HEK293T (cell line): ENCODE results near the gene MAGI2.

Experiments
- CTCF ChIA-PET: fragments of 350-600 bp; formaldehyde crosslinking; extraction: SDS; loops from one replicate; lab custom pipeline; 2021; ENCODE audit warnings: antibody characterized with exemption, inconsistent platforms; lab: Yijun Ruan, JAX
- POLR2A ChIA-PET: fragments of 350-600 bp; formaldehyde crosslinking; extraction: SDS; loops from one replicate; lab custom pipeline; 2020; ENCODE audit warnings: antibody characterized with exemption, inconsistent platforms; lab: Yijun Ruan, JAX
- DNase-seq: peaks from one replicate; pipeline ENCODE4 v3.0.0; 2012; ENCODE audit warnings: mixed read lengths; ENCODE audit errors: extremely low spot score
- ARNT ChIP-seq: fragments of 450-650 bp; IDR thresholded peaks from 2 replicates; pipeline ENCODE4 v1.6.1; 2017; ENCODE audit warnings: mild to moderate bottlenecking
- BHLHE40 ChIP-seq: fragments of 450-650 bp; IDR thresholded peaks from 2 replicates; pipeline ENCODE4 v1.6.1; 2016; ENCODE audit warnings: mild to moderate bottlenecking, moderate library complexity, borderline replicate concordance
- CTBP1 ChIP-seq: fragments of 450-650 bp; IDR thresholded peaks from 2 replicates; pipeline ENCODE4 v1.6.1; 2016; ENCODE audit warnings: borderline replicate concordance
- ELF4 ChIP-seq: fragments of 450-650 bp; IDR thresholded peaks from 2 replicates; pipeline ENCODE4 v1.6.1; 2017; ENCODE audit warnings: antibody characterized with exemption
- FOXA1 ChIP-seq: fragments of 450-650 bp; IDR thresholded peaks from 2 replicates; pipeline ENCODE4 v1.6.1; 2016; ENCODE audit warnings: mild to moderate bottlenecking
- FOXK2 ChIP-seq: fragments of 450-650 bp; IDR thresholded peaks from 2 replicates; pipeline ENCODE4 v1.6.1; 2016; ENCODE audit warnings: mild to moderate bottlenecking
- FOXM1 ChIP-seq: fragments of 450-650 bp; IDR thresholded peaks from 2 replicates; pipeline ENCODE4 v1.6.1; 2017; ENCODE audit warnings: mild to moderate bottlenecking, borderline replicate concordance
- HDGF ChIP-seq: fragments of 450-650 bp; IDR thresholded peaks from 2 replicates; pipeline ENCODE4 v1.6.1; 2017; ENCODE audit warnings: antibody characterized with exemption, borderline replicate concordance
- L3MBTL2 ChIP-seq: fragments of 450-650 bp; conservative IDR thresholded peaks from 2 replicates; pipeline ENCODE4 v1.6.1; 2016; ENCODE audit warnings: mild to moderate bottlenecking
- LEF1 ChIP-seq: fragments of 450-650 bp; IDR thresholded peaks from 2 replicates; pipeline ENCODE4 v1.6.1; 2017; ENCODE audit warnings: mild to moderate bottlenecking, borderline replicate concordance
- NFRKB ChIP-seq: fragments of 450-650 bp; IDR thresholded peaks from 2 replicates; pipeline ENCODE4 v1.6.1; 2016; ENCODE audit warnings: mild to moderate bottlenecking, moderate library complexity
- SP1 ChIP-seq: fragments of 450-650 bp; IDR thresholded peaks from 2 replicates; pipeline ENCODE4 v1.6.1; 2017
- SUZ12 ChIP-seq: fragments of 450-650 bp; IDR thresholded peaks from 2 replicates; pipeline ENCODE4 v1.6.1; 2016; ENCODE audit warnings: mild to moderate bottlenecking
- TARDBP ChIP-seq: fragments of 450-650 bp; IDR thresholded peaks from 2 replicates; pipeline ENCODE4 v1.6.1; 2016
- ZNF384 ChIP-seq: fragments of 450-650 bp; IDR thresholded peaks from 2 replicates; pipeline ENCODE4 v1.6.1; 2016
- TF ChIP-seq, protein P1 (sequence below): fragments of 450-650 bp; IDR thresholded peaks from 2 replicates; pipeline ENCODE4 v1.6.1; 2016

Gene MAGI2

DNA sequence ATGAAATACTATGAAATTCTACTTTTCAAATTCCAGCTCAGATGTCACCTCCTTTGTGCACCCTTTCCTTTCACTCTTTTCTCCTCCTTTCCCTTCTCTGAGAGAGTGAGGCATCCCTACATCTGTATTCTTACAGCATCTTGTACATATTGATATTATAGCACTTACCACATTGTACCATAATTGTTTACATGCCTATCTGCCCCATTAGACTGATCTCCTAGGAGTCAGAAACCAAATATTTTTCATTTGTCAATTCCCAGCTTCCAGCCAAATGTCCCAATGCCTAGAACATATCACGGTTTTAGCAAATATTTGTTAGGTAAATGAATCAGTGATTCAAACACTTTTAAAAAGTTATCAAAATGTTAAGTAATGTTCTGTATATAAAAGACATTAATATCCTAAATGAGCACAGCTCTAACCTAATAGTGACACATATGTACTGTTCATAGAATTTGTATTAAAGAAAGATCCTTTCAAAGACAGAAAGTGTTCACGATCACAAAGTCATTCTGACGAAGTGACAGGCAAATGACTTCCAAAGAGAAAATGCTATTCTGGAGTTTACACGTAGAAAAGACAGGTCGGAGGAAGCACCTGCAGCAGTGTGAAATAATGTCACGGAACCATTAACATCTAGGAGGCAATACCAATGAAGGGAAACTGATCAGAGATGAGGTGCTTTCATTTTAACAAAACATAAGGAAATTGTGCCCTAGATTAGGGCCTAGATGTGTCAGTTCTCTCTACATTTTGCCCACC is 774.2 kb downstream of the MAGI2 start:
- no peak for DNase-seq
- CTCF ChIA-PET = no interaction called here
- TF ChIP-seq FOXK2 = no peak
- TF ChIP-seq BHLHE40 = no peak
- TF ChIP-seq ARNT = no peak
- TF ChIP-seq ZNF384 = no peak
- TF ChIP-seq, protein P1, sequence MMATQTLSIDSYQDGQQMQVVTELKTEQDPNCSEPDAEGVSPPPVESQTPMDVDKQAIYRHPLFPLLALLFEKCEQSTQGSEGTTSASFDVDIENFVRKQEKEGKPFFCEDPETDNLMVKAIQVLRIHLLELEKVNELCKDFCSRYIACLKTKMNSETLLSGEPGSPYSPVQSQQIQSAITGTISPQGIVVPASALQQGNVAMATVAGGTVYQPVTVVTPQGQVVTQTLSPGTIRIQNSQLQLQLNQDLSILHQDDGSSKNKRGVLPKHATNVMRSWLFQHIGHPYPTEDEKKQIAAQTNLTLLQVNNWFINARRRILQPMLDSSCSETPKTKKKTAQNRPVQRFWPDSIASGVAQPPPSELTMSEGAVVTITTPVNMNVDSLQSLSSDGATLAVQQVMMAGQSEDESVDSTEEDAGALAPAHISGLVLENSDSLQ = no peak
- TF ChIP-seq SUZ12 = no peak
- TF ChIP-seq ELF4 = no peak
- no peak for TF ChIP-seq CTBP1
- TF ChIP-seq SP1 = no peak
- TF ChIP-seq TARDBP = no peak
- TF ChIP-seq HDGF = no peak
- no peak for TF ChIP-seq FOXM1
- TF ChIP-seq FOXA1 = no peak
- TF ChIP-seq L3MBTL2 = no peak
- no peak for TF ChIP-seq LEF1
- TF ChIP-seq NFRKB = no peak
- POLR2A ChIA-PET = no interaction called here

DNA sequence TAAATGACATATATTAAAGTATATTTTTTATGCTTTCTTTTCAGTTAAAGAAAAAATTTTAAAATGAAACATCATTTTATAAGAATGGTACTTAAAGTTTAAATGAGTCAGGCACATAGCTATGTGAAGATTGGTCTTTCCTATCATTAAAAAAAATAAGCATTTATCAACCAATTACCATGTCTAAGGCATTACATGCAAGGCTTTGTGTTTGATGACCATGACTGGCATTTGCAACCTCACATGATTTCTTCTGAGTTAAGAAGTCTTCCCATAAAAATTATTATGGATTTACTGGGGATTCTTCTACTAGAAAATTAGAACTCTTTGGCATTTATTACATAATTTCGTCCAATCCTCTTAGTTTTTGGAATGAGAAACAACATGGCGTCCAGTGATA is 776.1 kb downstream of the MAGI2 start:
- ChIA-PET CTCF (no interaction called here), POLR2A (no interaction called here)
- TF ChIP-seq FOXK2 (no peak), L3MBTL2 (no peak), ZNF384 (no peak), BHLHE40 (no peak), FOXA1 (no peak), SP1 (no peak), HDGF (no peak)
- DNase-seq = no peak

DNA sequence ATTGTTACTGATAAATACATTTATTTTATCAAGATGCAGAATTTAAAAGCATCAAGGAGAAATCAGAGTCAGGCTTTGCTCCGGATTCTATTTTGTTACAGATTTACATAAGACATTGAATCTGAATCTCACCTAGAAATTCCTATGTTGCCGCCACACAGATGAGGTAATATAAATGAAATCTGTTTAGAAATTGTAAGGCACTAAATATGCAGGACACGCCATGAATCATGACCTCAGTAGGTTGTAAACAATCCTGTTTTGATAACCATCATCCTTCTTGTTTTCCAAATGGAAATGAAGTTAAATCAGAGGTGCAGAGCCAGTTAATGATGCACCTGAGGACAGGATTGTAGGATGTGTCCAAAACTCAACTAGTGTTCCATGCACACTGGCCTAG is 778.0 kb downstream of the MAGI2 start:
- POLR2A ChIA-PET = no interaction called here
- TF ChIP-seq ARNT (no peak), FOXM1 (no peak), SP1 (no peak), NFRKB (no peak), FOXA1 (no peak), HDGF (no peak), FOXK2 (no peak), ELF4 (no peak)
- CTCF ChIA-PET = no interaction called here
- no peak for DNase-seq

DNA sequence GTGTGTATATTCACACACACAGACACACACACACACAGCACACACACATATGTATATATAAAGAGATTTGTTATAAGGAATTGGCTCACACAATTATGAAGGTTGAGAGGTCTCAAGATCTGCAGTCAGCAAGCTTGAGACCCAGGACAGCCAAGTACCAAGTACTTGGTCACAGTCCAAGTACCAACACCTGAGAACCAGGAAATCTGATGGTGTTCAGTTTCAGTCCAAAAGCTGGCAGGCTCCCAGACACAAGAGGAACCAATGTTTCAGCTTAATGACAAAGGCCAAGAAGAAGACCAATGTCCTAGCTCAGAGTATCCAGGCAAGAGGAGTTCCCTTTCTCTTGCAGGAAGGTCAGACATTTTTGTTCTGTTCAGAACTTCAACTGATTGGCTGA is 780.2 kb downstream of the MAGI2 start:
- CTCF ChIA-PET = no interaction called here
- TF ChIP-seq ELF4 (no peak), SP1 (no peak), BHLHE40 (no peak), HDGF (no peak), FOXM1 (no peak), NFRKB (no peak), CTBP1 (no peak), LEF1 (no peak), TARDBP (no peak)
- TF ChIP-seq, protein P1 = no peak
- DNase-seq = no peak
- POLR2A ChIA-PET = no interaction called here

DNA sequence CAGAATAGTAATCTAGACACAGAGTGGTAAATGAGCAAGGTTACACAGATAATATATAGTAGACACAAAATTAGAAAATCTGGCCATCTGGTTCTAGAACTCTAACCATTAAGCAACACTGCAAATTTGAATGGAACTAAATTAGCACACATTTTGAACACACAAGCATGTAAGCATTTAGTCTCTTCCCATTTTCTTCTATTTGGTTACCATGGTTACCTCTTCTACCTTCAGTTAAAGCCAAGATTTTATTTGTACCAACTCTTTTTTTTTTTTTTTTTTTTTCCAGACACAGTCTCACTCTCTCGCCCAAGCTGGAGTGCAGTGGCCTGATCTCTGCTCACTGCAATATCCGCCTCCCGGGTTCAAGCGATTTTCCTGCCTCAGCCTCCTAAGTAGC is 790.5 kb downstream of the MAGI2 start:
- no peak for DNase-seq
- POLR2A ChIA-PET = no interaction called here
- TF ChIP-seq FOXK2 = no peak
- CTCF ChIA-PET = no interaction called here

DNA sequence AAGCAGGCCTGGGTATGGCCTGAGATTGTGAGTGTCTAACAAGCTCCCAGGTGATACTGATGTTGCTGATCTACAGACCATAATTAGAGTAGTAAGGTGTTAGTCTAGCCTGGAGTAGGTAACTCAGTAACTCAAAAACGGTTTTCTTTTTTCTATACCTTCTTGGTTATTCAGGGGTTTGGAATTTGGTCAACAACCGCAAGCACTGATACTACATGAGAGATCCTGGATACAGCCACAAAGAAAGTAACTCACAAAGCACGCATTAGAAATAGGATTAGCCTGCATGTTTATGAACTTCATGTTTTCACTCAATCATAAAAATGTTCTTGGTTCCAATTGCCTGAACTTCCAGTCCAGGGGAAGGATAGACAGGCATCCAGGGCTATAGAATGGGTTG is 803.5 kb downstream of the MAGI2 start:
- POLR2A ChIA-PET = no interaction called here

DNA sequence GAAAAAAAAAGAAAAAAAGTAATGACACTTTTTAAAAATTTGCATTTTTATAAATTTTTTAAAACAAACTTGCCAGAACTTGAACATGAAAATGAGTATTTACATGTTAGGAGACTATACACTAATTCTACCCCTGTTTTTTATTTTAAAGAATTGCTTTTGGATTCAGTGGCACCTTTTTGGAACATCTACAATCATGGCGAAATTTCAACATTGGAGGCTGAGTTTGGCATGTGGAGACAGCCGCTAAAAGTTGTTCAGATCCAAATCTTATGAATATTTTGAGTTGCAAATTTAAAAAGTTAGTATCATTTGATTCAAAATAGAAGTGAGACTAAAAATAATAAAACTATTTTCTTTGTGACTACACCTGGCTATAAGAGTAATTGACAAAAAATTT is 804.2 kb downstream of the MAGI2 start:
- ChIA-PET POLR2A (no interaction called here), CTCF (no interaction called here)
- DNase-seq = no peak
- TF ChIP-seq NFRKB (no peak), BHLHE40 (no peak), FOXM1 (no peak), FOXK2 (no peak), L3MBTL2 (no peak), ZNF384 (no peak), ARNT (no peak), CTBP1 (no peak), TARDBP (no peak), FOXA1 (no peak), SUZ12 (no peak), LEF1 (no peak), SP1 (no peak), HDGF (no peak), ELF4 (no peak)
- TF ChIP-seq, protein P1 = no peak

More for the DNA sequence above, 803.5 kb downstream of the MAGI2 start:
- no peak for DNase-seq
- TF ChIP-seq ARNT = no peak
- no peak for TF ChIP-seq ELF4
- no peak for TF ChIP-seq SUZ12
- TF ChIP-seq HDGF = no peak
- no peak for TF ChIP-seq L3MBTL2
- no peak for TF ChIP-seq FOXK2
- TF ChIP-seq BHLHE40 = no peak
- CTCF ChIA-PET = no interaction called here
